NB4 (cell line): ENCODE measurements around the gene MICOS13.

Source experiments
- CTCF ChIP-seq: IDR thresholded peaks from one replicate; pipeline ENCODE4 v1.5.1; 2012; ENCODE audit warnings: low read depth, low read length
- POLR2A ChIP-seq: IDR thresholded peaks from 2 replicates; pipeline ENCODE4 v1.6.1; 2011; ENCODE audit warnings: mild to moderate bottlenecking; ENCODE audit not compliant: insufficient read length; ENCODE audit errors: extremely low read depth

- no peak for TF ChIP-seq CTCF
- no peak for TF ChIP-seq POLR2A
Measured at GRCh38 chr19:5661483-5661882, 18.8 kb downstream of the MICOS13 start.
